Endothelial cell of umbilical vein (primary cell): ENCODE data around the gene DHDDS.

Experiments used
- EZH2 ChIP-seq: IDR thresholded peaks from 2 replicates; pipeline ENCODE4 v1.6.1; 2012; ENCODE audit warnings: borderline replicate concordance, low read depth, mild to moderate bottlenecking, moderate library complexity, low read length, inconsistent platforms; ENCODE audit not compliant: severe bottlenecking
- GATA2 ChIP-seq: IDR thresholded peaks from 2 replicates; pipeline ENCODE4 v1.7.0; 2011; ENCODE audit warnings: low read depth, mild to moderate bottlenecking, moderate library complexity, mixed read lengths, low read length; ENCODE audit not compliant: insufficient read length, insufficient read depth
- MAX ChIP-seq: IDR thresholded peaks from 2 replicates; pipeline ENCODE4 v1.6.1; 2011; ENCODE audit not compliant: insufficient read depth, insufficient read length
- POLR2A ChIP-seq: IDR thresholded peaks from 2 replicates; pipeline ENCODE4 v1.6.1; 2012; ENCODE audit warnings: low read depth, mild to moderate bottlenecking, control low read depth, low read length
- POLR2AphosphoS5 ChIP-seq: IDR thresholded peaks from 2 replicates; pipeline ENCODE4 v1.6.1; 2012; ENCODE audit warnings: low read depth, mild to moderate bottlenecking, control low read depth, low read length, moderate library complexity; ENCODE audit not compliant: insufficient read depth
- TF ChIP-seq, protein P1 (sequence below), 2 donors: IDR thresholded peaks; 1 replicate in 1 of 2; 2 replicates in 1 of 2; pipeline ENCODE4 v1.5.1; 2011; ENCODE audit warnings: low read length in 2 of 2, mild to moderate bottlenecking in 2 of 2, moderate library complexity in 2 of 2, control low read depth in 1 of 2, inconsistent platforms in 1 of 2, low read depth in 1 of 2; ENCODE audit not compliant: insufficient read depth in 1 of 2; ENCODE audit errors: extremely low read depth in 1 of 2

DNA sequence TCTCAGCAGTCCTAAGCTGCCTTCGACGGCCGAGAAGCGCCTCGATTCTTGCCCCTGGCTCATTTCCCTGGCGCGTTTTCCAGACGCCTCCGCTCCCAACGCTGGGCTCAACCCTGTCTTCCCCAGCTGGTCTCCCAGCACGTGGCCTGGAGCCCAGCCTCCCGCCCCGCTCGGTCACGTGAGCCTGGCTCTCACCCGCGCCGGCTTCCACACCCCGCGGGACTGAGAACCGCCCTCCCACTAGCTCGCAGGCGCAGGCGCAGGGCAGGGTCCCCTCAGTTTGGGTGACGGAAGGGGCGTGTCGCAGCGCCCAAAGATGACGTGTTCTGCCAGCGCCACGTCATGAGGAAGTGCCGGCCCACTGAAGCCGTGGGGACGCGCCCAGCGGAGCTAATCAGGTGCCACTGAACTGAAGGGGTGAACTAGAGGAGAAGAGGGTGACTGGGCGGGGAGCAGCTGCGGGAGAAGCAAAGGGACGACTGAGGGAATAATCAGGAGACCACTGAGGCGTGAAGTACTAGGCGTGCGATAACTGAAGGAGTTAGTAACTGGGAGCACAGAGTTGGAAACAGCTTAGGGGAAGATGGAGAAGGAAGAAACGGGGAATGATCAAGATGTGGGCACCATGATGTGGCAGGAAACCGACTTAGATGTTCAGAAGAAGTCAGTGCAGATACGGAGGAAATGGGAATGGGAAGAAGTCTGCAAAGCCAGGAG, at the start of gene DHDDS:
- peak; percentile 83 for TF ChIP-seq POLR2A
- TF ChIP-seq, protein P1, sequence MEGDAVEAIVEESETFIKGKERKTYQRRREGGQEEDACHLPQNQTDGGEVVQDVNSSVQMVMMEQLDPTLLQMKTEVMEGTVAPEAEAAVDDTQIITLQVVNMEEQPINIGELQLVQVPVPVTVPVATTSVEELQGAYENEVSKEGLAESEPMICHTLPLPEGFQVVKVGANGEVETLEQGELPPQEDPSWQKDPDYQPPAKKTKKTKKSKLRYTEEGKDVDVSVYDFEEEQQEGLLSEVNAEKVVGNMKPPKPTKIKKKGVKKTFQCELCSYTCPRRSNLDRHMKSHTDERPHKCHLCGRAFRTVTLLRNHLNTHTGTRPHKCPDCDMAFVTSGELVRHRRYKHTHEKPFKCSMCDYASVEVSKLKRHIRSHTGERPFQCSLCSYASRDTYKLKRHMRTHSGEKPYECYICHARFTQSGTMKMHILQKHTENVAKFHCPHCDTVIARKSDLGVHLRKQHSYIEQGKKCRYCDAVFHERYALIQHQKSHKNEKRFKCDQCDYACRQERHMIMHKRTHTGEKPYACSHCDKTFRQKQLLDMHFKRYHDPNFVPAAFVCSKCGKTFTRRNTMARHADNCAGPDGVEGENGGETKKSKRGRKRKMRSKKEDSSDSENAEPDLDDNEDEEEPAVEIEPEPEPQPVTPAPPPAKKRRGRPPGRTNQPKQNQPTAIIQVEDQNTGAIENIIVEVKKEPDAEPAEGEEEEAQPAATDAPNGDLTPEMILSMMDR (IDR thresholded peaks at IDR 0.05; ENCODE audit: extremely low read depth in 1 of 2, insufficient read depth in 1 of 2, low read depth in 1 of 2, low read length in 2 of 2), result no peak
- TF ChIP-seq EZH2, result no peak
- TF ChIP-seq POLR2AphosphoS5, result peak; percentile 42
- peak; percentile 100 for TF ChIP-seq MAX
- no peak for TF ChIP-seq GATA2
